GM18505 (cell line): ENCODE measurements around the gene NRBF2.

Experiments
- ATAC-seq: cut with Tn5 transposase; IDR thresholded peaks from one replicate; pipeline ENCODE4 v1.9.1; 2021; ENCODE audit not compliant: unreplicated experiment
- POLR2A ChIP-seq: IDR thresholded peaks from 4 replicates; pipeline ENCODE4 v1.6.1; 2011; ENCODE audit warnings: borderline replicate concordance; ENCODE audit not compliant: insufficient read depth, insufficient read length; ENCODE audit errors: extremely low read depth

Gene NRBF2

GRCh38 chr10:63106111-63106755 is 26.9 kb upstream of the NRBF2 start:
- no peak for TF ChIP-seq POLR2A

GRCh38 chr10:63107943-63108437 is 25.1 kb upstream of the NRBF2 start:
- no peak for ATAC-seq
- TF ChIP-seq POLR2A, result no peak

More at GRCh38 chr10:63106111-63106755, 26.9 kb upstream of the NRBF2 start:
- ATAC-seq, result no peak

GRCh38 chr10:63110940-63111339 is 22.2 kb upstream of the NRBF2 start:
- no peak for TF ChIP-seq POLR2A
- no peak for ATAC-seq

GRCh38 chr10:63114031-63114814 is 18.9 kb upstream of the NRBF2 start:
- TF ChIP-seq POLR2A, result no peak
- ATAC-seq, result no peak

- no peak for ATAC-seq
- no peak for TF ChIP-seq POLR2A
These were observed 17.3 kb upstream of the NRBF2 start for GRCh38 chr10:63115732-63116383.

GRCh38 chr10:63116452-63117072 is 16.6 kb upstream of the NRBF2 start:
- TF ChIP-seq POLR2A, result no peak
- no peak for ATAC-seq

GRCh38 chr10:63119041-63119440 is 14.1 kb upstream of the NRBF2 start:
- TF ChIP-seq POLR2A, result no peak
- no peak for ATAC-seq

- no peak for ATAC-seq
- no peak for TF ChIP-seq POLR2A
These were observed 12.6 kb upstream of the NRBF2 start for GRCh38 chr10:63120554-63120953.

- no peak for TF ChIP-seq POLR2A
- no peak for ATAC-seq
These were observed 9.3 kb upstream of the NRBF2 start for GRCh38 chr10:63123727-63124362.

GRCh38 chr10:63125459-63125858 is 7.7 kb upstream of the NRBF2 start:
- ATAC-seq, result no peak
- no peak for TF ChIP-seq POLR2A

- ATAC-seq, result no peak
These were observed 4.7 kb upstream of the NRBF2 start for GRCh38 chr10:63128443-63128842.

GRCh38 chr10:63129888-63130287 is 3.2 kb upstream of the NRBF2 start:
- ATAC-seq, result no peak
- TF ChIP-seq POLR2A, result no peak

More at GRCh38 chr10:63128443-63128842, 4.7 kb upstream of the NRBF2 start:
- TF ChIP-seq POLR2A, result no peak

- ATAC-seq, result no peak
These were observed 475 bp upstream of the NRBF2 start for GRCh38 chr10:63132651-63133055.

More at GRCh38 chr10:63132651-63133055, 475 bp upstream of the NRBF2 start:
- no peak for TF ChIP-seq POLR2A
